Measurements from ENCODE around the gene GYS2.
"Not testable (repeated sequence)": the region's sequence is repeated elsewhere in the genome, so short reads cannot be mapped to it uniquely, and the experiment has no call there.

Gene GYS2

DNA sequence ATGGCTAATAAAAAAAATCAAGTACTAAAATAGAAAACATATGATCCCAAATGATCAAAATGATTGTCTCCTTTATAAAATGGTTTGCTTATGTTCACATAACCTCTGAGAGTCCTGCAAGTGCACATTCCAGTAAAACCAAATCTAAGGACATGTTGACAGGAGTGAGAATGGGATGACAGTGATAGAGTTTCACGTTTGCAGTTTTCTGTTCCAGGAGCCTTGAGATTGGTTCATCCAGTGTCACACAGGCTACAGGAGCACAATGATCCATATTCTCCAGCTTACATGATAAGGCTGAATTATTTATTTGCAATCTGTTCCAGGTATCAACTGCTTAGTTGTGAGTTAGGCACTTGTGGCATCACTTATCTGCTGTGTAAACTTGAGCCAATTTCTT is 1.5 kb upstream of the GYS2 start:
- no peaks in the 10 kb centered on the region for H3K9me3 ChIP-seq (ENCODE audit: insufficient read depth, low read depth, low read length)

GRCh38 chr12:21602774-21603173 is 1.9 kb downstream of the GYS2 start:
- H3K9me3 ChIP-seq (ENCODE audit: insufficient read depth, low read depth, low read length), result no peaks in the 10 kb centered on the region
- H3K4me3 ChIP-seq (ENCODE audit: low read length), result no peak overlapping the region
- H3K9ac ChIP-seq (ENCODE audit: low read depth, low read length), result no peak overlapping the region
- WGBS, result 100% methylated on average over 1 of the region's 2 CpGs
- no peak overlapping the region for H3K27ac ChIP-seq (ENCODE audit: low read depth, low read length)
- no peaks in the 10 kb centered on the region for H3K27me3 ChIP-seq (ENCODE audit: insufficient read depth, low read length)
- peaks cover 8% of the 10 kb centered on the region; the same call in 1 of the 2 replicates for H3K4me1 ChIP-seq (ENCODE audit: insufficient read depth, low read length)
- no peaks in the 10 kb centered on the region for H3K36me3 ChIP-seq (ENCODE audit: insufficient read depth, low read length)

More for the DNA sequence above, 1.5 kb upstream of the GYS2 start:
- no peaks in the 10 kb centered on the region for H3K36me3 ChIP-seq (ENCODE audit: insufficient read depth, low read length)
- WGBS, result 83% methylated on average over 1 of the region's 1 CpG
- no peaks in the 10 kb centered on the region for H3K27me3 ChIP-seq (ENCODE audit: insufficient read depth, low read length)
- no peak overlapping the region for H3K27ac ChIP-seq (ENCODE audit: low read depth, low read length)
- peaks cover 8% of the 10 kb centered on the region; the same call in 1 of the 2 replicates for H3K4me1 ChIP-seq (ENCODE audit: insufficient read depth, low read length)
- H3K4me3 ChIP-seq (ENCODE audit: low read length), result no peak overlapping the region
- no peak overlapping the region for H3K9ac ChIP-seq (ENCODE audit: low read depth, low read length)

- no peaks in the 10 kb centered on the region for H3K27me3 ChIP-seq (ENCODE audit: insufficient read depth, low read length)
These were observed 4.5 kb downstream of the GYS2 start for GRCh38 chr12:21600196-21600595.

GRCh38 chr12:21599143-21599999 is 5.3 kb downstream of the GYS2 start:
- WGBS, result 93% methylated on average over 2 of the region's 3 CpGs
- Histone ChIP-seq H3K27ac (ENCODE audit: low read depth, low read length) (no peak overlapping the region), H3K9me3 (ENCODE audit: insufficient read depth, low read depth, low read length) (no peaks in the 10 kb centered on the region), H3K4me1 (ENCODE audit: insufficient read depth, low read length) (peaks cover 8% of the 10 kb centered on the region), H3K4me3 (ENCODE audit: low read length) (no peak overlapping the region), H3K36me3 (ENCODE audit: insufficient read depth, low read length) (no peaks in the 10 kb centered on the region), H3K27me3 (ENCODE audit: insufficient read depth, low read length) (no peaks in the 10 kb centered on the region), H3K9ac (ENCODE audit: low read depth, low read length) (no peak overlapping the region)

More at GRCh38 chr12:21600196-21600595, 4.5 kb downstream of the GYS2 start:
- Histone ChIP-seq H3K9ac (ENCODE audit: low read depth, low read length) (no peak overlapping the region), H3K4me3 (ENCODE audit: low read length) (no peak overlapping the region), H3K36me3 (ENCODE audit: insufficient read depth, low read length) (no peaks in the 10 kb centered on the region), H3K4me1 (ENCODE audit: insufficient read depth, low read length) (peaks cover 8% of the 10 kb centered on the region; the same call in 1 of the 2 replicates), H3K27ac (ENCODE audit: low read depth, low read length) (no peak overlapping the region), H3K9me3 (ENCODE audit: insufficient read depth, low read depth, low read length) (no peaks in the 10 kb centered on the region)
- WGBS, result 84% methylated on average over 5 of the region's 5 CpGs

GRCh38 chr12:21598651-21599050 is 6.0 kb downstream of the GYS2 start:
- WGBS, result 94% methylated on average over 2 of the region's 4 CpGs
- no peak overlapping the region for H3K27ac ChIP-seq (ENCODE audit: low read depth, low read length)

DNA sequence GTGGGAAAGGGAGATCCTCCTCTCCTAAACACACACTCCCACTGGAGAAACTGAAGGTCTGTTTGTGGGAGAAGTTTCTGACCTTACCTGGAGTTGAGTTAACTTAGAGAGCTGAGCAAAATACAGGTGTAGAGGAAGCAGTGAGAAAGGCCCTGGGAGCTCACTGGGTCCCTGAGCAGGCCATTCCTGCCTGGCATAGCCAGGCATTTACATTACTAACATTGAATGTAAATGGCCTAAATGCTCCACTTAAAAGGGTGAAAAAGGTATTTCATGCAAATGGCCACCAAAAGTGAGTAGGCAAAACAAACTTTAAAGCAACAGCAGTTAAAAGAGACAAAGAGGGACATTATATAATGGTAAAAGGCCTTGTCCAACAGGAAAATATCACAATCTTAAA is 9.3 kb downstream of the GYS2 start:
- not testable (repeated sequence) for H3K4me1 ChIP-seq (ENCODE audit: insufficient read depth, low read length); H3K4me3 ChIP-seq (ENCODE audit: low read length); H3K9ac ChIP-seq (ENCODE audit: low read depth, low read length); H3K9me3 ChIP-seq (ENCODE audit: insufficient read depth, low read depth, low read length); H3K27me3 ChIP-seq (ENCODE audit: insufficient read depth, low read length); H3K27ac ChIP-seq (ENCODE audit: low read depth, low read length); H3K36me3 ChIP-seq (ENCODE audit: insufficient read depth, low read length)

More at GRCh38 chr12:21598651-21599050, 6.0 kb downstream of the GYS2 start:
- Histone ChIP-seq H3K9me3 (ENCODE audit: insufficient read depth, low read depth, low read length) (no peaks in the 10 kb centered on the region), H3K36me3 (ENCODE audit: insufficient read depth, low read length) (no peaks in the 10 kb centered on the region), H3K27me3 (ENCODE audit: insufficient read depth, low read length) (no peaks in the 10 kb centered on the region), H3K9ac (ENCODE audit: low read depth, low read length) (no peak overlapping the region), H3K4me1 (ENCODE audit: insufficient read depth, low read length) (peaks cover 5% of the 10 kb centered on the region), H3K4me3 (ENCODE audit: low read length) (no peak overlapping the region)

DNA sequence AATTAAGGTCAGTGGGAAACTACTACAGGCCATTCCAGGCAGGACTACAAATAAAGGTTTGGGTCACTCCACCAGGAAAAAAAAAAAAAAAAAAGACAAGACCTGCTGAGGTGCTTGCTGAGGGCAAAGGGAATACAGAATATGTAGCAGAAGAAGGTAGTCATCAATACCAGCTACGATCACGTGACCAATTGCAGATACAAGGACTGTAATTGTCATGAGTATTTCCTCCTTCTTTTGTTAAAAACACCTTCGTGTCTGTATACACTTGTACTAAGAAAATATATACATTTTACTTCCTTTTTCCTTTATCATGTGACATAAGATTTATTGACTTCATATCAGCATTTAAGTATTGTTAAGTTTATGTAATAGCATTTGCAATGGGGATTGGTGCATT is 19.2 kb downstream of the GYS2 start:
- Histone ChIP-seq H3K36me3 (ENCODE audit: insufficient read depth, low read length) (no peaks in the 10 kb centered on the region), H3K4me3 (ENCODE audit: low read length) (no peak overlapping the region), H3K27ac (ENCODE audit: low read depth, low read length) (no peak overlapping the region), H3K9me3 (ENCODE audit: insufficient read depth, low read depth, low read length) (no peaks in the 10 kb centered on the region), H3K4me1 (ENCODE audit: insufficient read depth, low read length) (no peaks in the 10 kb centered on the region), H3K27me3 (ENCODE audit: insufficient read depth, low read length) (no peaks in the 10 kb centered on the region), H3K9ac (ENCODE audit: low read depth, low read length) (no peak overlapping the region)
- 93% methylated on average over 2 of the region's 3 CpGs for WGBS

GRCh38 chr12:21584403-21585182 is 20.1 kb downstream of the GYS2 start:
- not testable (repeated sequence) for H3K4me1 ChIP-seq (ENCODE audit: insufficient read depth, low read length)

GRCh38 chr12:21583587-21583986 is 21.1 kb downstream of the GYS2 start:
- 93% methylated on average over 4 of the region's 4 CpGs for WGBS
- Histone ChIP-seq H3K27ac (ENCODE audit: low read depth, low read length) (no peak overlapping the region), H3K4me1 (ENCODE audit: insufficient read depth, low read length) (no peaks in the 10 kb centered on the region), H3K27me3 (ENCODE audit: insufficient read depth, low read length) (no peaks in the 10 kb centered on the region), H3K9me3 (ENCODE audit: insufficient read depth, low read depth, low read length) (no peaks in the 10 kb centered on the region), H3K9ac (ENCODE audit: low read depth, low read length) (no peak overlapping the region), H3K4me3 (ENCODE audit: low read length) (no peak overlapping the region), H3K36me3 (ENCODE audit: insufficient read depth, low read length) (no peaks in the 10 kb centered on the region)

More at GRCh38 chr12:21584403-21585182, 20.1 kb downstream of the GYS2 start:
- not testable (repeated sequence) for H3K9me3 ChIP-seq (ENCODE audit: insufficient read depth, low read depth, low read length); H3K27ac ChIP-seq (ENCODE audit: low read depth, low read length); H3K9ac ChIP-seq (ENCODE audit: low read depth, low read length); H3K4me3 ChIP-seq (ENCODE audit: low read length); H3K27me3 ChIP-seq (ENCODE audit: insufficient read depth, low read length); H3K36me3 ChIP-seq (ENCODE audit: insufficient read depth, low read length)
- WGBS, result 93% methylated on average over 4 of the region's 5 CpGs

GRCh38 chr12:21580748-21581516 is 23.7 kb downstream of the GYS2 start:
- Histone ChIP-seq H3K4me1 (ENCODE audit: insufficient read depth, low read length) (no peaks in the 10 kb centered on the region), H3K36me3 (ENCODE audit: insufficient read depth, low read length) (no peaks in the 10 kb centered on the region), H3K9me3 (ENCODE audit: insufficient read depth, low read depth, low read length) (no peaks in the 10 kb centered on the region), H3K27me3 (ENCODE audit: insufficient read depth, low read length) (no peaks in the 10 kb centered on the region), H3K27ac (ENCODE audit: low read depth, low read length) (no peak overlapping the region), H3K9ac (ENCODE audit: low read depth, low read length) (no peak overlapping the region), H3K4me3 (ENCODE audit: low read length) (no peak overlapping the region)
- 94% methylated on average over 4 of the region's 4 CpGs for WGBS

GRCh38 chr12:21577516-21577915 is 27.1 kb downstream of the GYS2 start:
- H3K27ac ChIP-seq (ENCODE audit: low read depth, low read length), result no peak overlapping the region
- no peak overlapping the region for H3K9ac ChIP-seq (ENCODE audit: low read depth, low read length)
- H3K4me3 ChIP-seq (ENCODE audit: low read length), result no peak overlapping the region
- H3K4me1 ChIP-seq (ENCODE audit: insufficient read depth, low read length), result no peaks in the 10 kb centered on the region
- no peaks in the 10 kb centered on the region for H3K9me3 ChIP-seq (ENCODE audit: insufficient read depth, low read depth, low read length)
- WGBS, result 91% methylated on average over 1 of the region's 1 CpG
- no peaks in the 10 kb centered on the region for H3K36me3 ChIP-seq (ENCODE audit: insufficient read depth, low read length)
- H3K27me3 ChIP-seq (ENCODE audit: insufficient read depth, low read length), result no peaks in the 10 kb centered on the region
